Gastrocnemius medialis (tissue), 4 donors: ENCODE results near the gene TWF2. TPM values are rescaled to one million over a fixed set of nuclear protein-coding genes. Genes with fewer than 3 reads are reported as not detected.
A peak's percentile ranks its signal among the peaks of the same experiment; 100 is the strongest.
"Not testable (repeated sequence)": the region's sequence is repeated elsewhere in the genome, so short reads cannot be mapped to it uniquely, and the experiment has no call there.

ENCODE experiments used
- ATAC-seq, 2 donors: fragments of 150-250 bp; one replicate each; pipeline ENCODE4 v1.9.1; 2016
- DNase-seq, 2 donors: peaks; one replicate each; pipeline ENCODE4 v3.0.0-alpha.2; 2019
- H3K27ac ChIP-seq, 4 donors: fragments of 200-600 bp; sonication (generic); 1 replicate in 1 of 4; 2 replicates in 3 of 4; pipeline ENCODE4 v1.5.1; 2016 to 2018; ENCODE audit warnings: mild to moderate bottlenecking in 2 of 4, moderate library complexity in 1 of 4
- H3K27me3 ChIP-seq, 3 donors: fragments of 200-600 bp; sonication (generic) in 2 of 3; 1 replicate in 1 of 3; 2 replicates in 2 of 3; pipeline versions ENCODE4 v1.5.1 to v1.6.0; 2016 to 2019; ENCODE audit warnings: mild to moderate bottlenecking in 1 of 3, moderate library complexity in 1 of 3
- H3K36me3 ChIP-seq, 2 donors: fragments of 200-600 bp; sonication (generic) in 1 of 2; one replicate each; pipeline ENCODE4 v1.5.1; 2017 to 2018
- H3K4me1 ChIP-seq, 2 donors: fragments of 200-600 bp; sonication (generic) in 1 of 2; one replicate each; pipeline ENCODE4 v1.5.1; 2016 to 2017; ENCODE audit warnings: mild to moderate bottlenecking in 2 of 2
- H3K4me3 ChIP-seq, 4 donors: fragments of 200-600 bp; sonication (generic) in 3 of 4; 1 replicate in 1 of 4; 2 replicates in 3 of 4; pipeline ENCODE4 v1.5.1; 2016 to 2019; ENCODE audit warnings: mild to moderate bottlenecking in 2 of 4
- H3K9me3 ChIP-seq, 3 donors: fragments of 200-600 bp; sonication (generic) in 2 of 3; 1 replicate in 1 of 3; 2 replicates in 2 of 3; pipeline ENCODE4 v1.5.1; 2016 to 2019
- CTCF ChIP-seq, 5 experiments: fragments of 450-650 bp in 3 of 5; fragments of 200-600 bp in 2 of 5; sonication (generic) in 2 of 5; IDR thresholded peaks in 4 of 5; conservative IDR thresholded peaks in 1 of 5; 1 replicate in 4 of 5; 2 replicates in 1 of 5; pipeline ENCODE4 v1.5.1; 2016 to 2019; ENCODE audit warnings: antibody characterized with exemption in 5 of 5, mild to moderate bottlenecking in 3 of 5, moderate library complexity in 3 of 5
- POLR2A ChIP-seq, 2 donors: fragments of 450-650 bp; IDR thresholded peaks; one replicate each; pipeline ENCODE4 v1.6.1; 2017; ENCODE audit warnings: antibody characterized with exemption in 2 of 2, mild to moderate bottlenecking in 2 of 2, moderate library complexity in 2 of 2
- in situ Hi-C, 4 donors: fragments of 200-750 bp; cut with MboI; loops; one replicate each; pipeline versions ENCODE4 v1.15.0 to v1.8.0; 2017; ENCODE audit warnings: low sequenced_read_pairs in 4 of 4
- intact Hi-C: fragments of 100-400 bp; cut with DNase I; formaldehyde crosslinking; loops from one replicate; pipeline ENCODE4 v1.15.1; 2023; ENCODE audit warnings: low total_unique reads
- total RNA-seq, 4 donors: library from RNA; depleted of rRNA; stranded (reverse); fragments of >200 nt; gene quantifications; one replicate each; pipeline versions ENCODE4 v1.1.0 to v1.2.3, GENCODE V29; 2016

Gene TWF2
- total RNA-seq = 100 to 1,000 TPM in 3 of 4 donors, 10 to 100 TPM in 1; 99.2 to 222 (median 168) TPM

GRCh38 chr3:52238761-52239701 is at the start of gene TWF2:
TSS of gene TWF2 (minus strand) at chr3:52239158. CDS start at chr3:52239016, 142 bp downstream.
- DNase-seq = peak; percentile 45 to 59
- Histone ChIP-seq H3K36me3 (no peaks in the 10 kb centered on the region), H3K9me3 (no peaks in the 10 kb centered on the region), H3K27me3 (no peaks in the 10 kb centered on the region), H3K4me3 (peak within 1 kb of the TSS; percentile 72 to 95 (median 90)), H3K27ac (peak within 1 kb of the TSS; percentile 99 to 100 (median 100)), H3K4me1 (peaks cover 50 to 54% of the 10 kb centered on the region in 2 donors)
- peak; percentile 20 to 28 for ATAC-seq
- TF ChIP-seq POLR2A (IDR thresholded peaks at IDR 0.05) (peak; percentile 76 to 81), CTCF (IDR thresholded peaks at IDR 0.05 in 4 of 5, conservative IDR thresholded peaks at IDR 0.05 in 1 of 5) (peak in 4 of 5 experiments; percentile 31 to 60 (median 36))
- intact Hi-C loops (loop anchor here (5.0 to 10.0 kb wide), 2 partner anchors 213 to 606 kb away; partner anchors contain the start of gene TNNC1), in situ Hi-C loops (loop anchor here in 1 of 4 donors (10.0 kb wide), 1 partner anchor 106 kb away; no protein-coding TSS in a partner anchor)

- DNase-seq = peak in 1 of 2 donors; percentile 4
- peak overlapping the region in 2 of 4 donors; percentile 96 to 98 for H3K27ac ChIP-seq
- no peak for ATAC-seq
Measured at GRCh38 chr3:52288674-52289073, 49.7 kb upstream of the TWF2 start.

GRCh38 chr3:52286777-52287110 is 47.8 kb upstream of the TWF2 start:
- DNase-seq = no peak
- in situ Hi-C loops = no loop called here

More at GRCh38 chr3:52288674-52289073, 49.7 kb upstream of the TWF2 start:
- TF ChIP-seq POLR2A (IDR thresholded peaks at IDR 0.05) = no peak
- no peak for TF ChIP-seq CTCF (IDR thresholded peaks at IDR 0.05 in 4 of 5, conservative IDR thresholded peaks at IDR 0.05 in 1 of 5)
- H3K4me3 ChIP-seq = peak overlapping the region in 3 of 4 donors; percentile 72 to 92 (median 91)
- peaks cover 0 to 25% of the 10 kb centered on the region in 2 donors for H3K36me3 ChIP-seq
- H3K27me3 ChIP-seq = no peaks in the 10 kb centered on the region
- H3K4me1 ChIP-seq = peaks cover 12 to 14% of the 10 kb centered on the region in 2 donors
- no peaks in the 10 kb centered on the region for H3K9me3 ChIP-seq
- intact Hi-C loops (loop anchor here (5.0 to 10.0 kb wide), 2 partner anchors 49 to 166 kb away; partner anchors contain the start of genes NISCH and TNNC1), in situ Hi-C loops (no loop called here)

DNA sequence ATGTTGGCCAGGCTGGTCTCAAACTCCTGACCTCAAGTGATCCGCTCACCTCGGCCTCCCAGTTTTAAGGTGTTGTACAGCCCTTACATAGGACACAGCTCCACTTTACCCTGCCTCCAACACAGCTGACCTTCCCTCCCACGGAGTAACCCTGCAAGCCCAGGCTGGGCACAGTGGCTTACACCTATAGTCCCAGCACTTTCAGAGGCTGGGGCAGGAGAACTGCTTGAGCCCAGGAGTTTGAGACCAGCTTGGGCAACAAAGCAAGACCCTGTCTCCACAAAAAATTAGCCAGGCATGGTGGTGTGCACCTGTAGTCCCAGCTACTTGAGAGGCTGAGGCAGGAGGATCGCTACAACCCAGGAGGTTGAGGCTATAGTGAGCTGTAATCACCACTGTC is 45.1 kb upstream of the TWF2 start:
- H3K36me3 ChIP-seq, H3K4me3 ChIP-seq, in situ Hi-C loops, H3K9me3 ChIP-seq, ATAC-seq, DNase-seq, H3K27ac ChIP-seq, H3K27me3 ChIP-seq: not testable (repeated sequence)
- H3K4me1 ChIP-seq = peaks cover 29 to 30% of the 10 kb centered on the region in 2 donors
- intact Hi-C loops = loop anchor here (10.0 kb wide), 1 partner anchor 171 kb away; the partner anchor contains the start of genes NISCH and TNNC1

More at GRCh38 chr3:52286777-52287110, 47.8 kb upstream of the TWF2 start:
- Histone ChIP-seq H3K27me3 (no peaks in the 10 kb centered on the region), H3K4me3 (peak overlapping the region; percentile 72 to 95 (median 92)), H3K9me3 (no peaks in the 10 kb centered on the region), H3K27ac (peak overlapping the region; percentile 96 to 100 (median 98)), H3K36me3 (peaks cover 0 to 8% of the 10 kb centered on the region in 2 donors), H3K4me1 (peaks cover 12 to 14% of the 10 kb centered on the region in 2 donors)
- intact Hi-C loops = loop anchor here (5.0 to 10.0 kb wide), 2 partner anchors 51 to 168 kb away; partner anchors contain the start of genes NISCH and TNNC1
- no peak for TF ChIP-seq CTCF (IDR thresholded peaks at IDR 0.05 in 4 of 5, conservative IDR thresholded peaks at IDR 0.05 in 1 of 5)
- TF ChIP-seq POLR2A (IDR thresholded peaks at IDR 0.05) = no peak
- no peak for ATAC-seq

- no peak overlapping the region for H3K27ac ChIP-seq
- in situ Hi-C loops = no loop called here
- TF ChIP-seq CTCF (IDR thresholded peaks at IDR 0.05 in 4 of 5, conservative IDR thresholded peaks at IDR 0.05 in 1 of 5) = no peak
- TF ChIP-seq POLR2A (IDR thresholded peaks at IDR 0.05) = no peak
Measured at GRCh38 chr3:52283306-52283705, 44.3 kb upstream of the TWF2 start.

More at GRCh38 chr3:52283306-52283705, 44.3 kb upstream of the TWF2 start:
- Histone ChIP-seq H3K4me1 (peaks cover 27 to 28% of the 10 kb centered on the region in 2 donors), H3K9me3 (no peaks in the 10 kb centered on the region), H3K27me3 (no peaks in the 10 kb centered on the region), H3K4me3 (no peak overlapping the region), H3K36me3 (no peaks in the 10 kb centered on the region)
- ATAC-seq (no peak), DNase-seq (no peak)
- intact Hi-C loops = loop anchor here (10.0 kb wide), 1 partner anchor 171 kb away; the partner anchor contains the start of genes NISCH and TNNC1
